NCI-H2107 treated with DMSO at 0.1 percent for 48 hours (cell line): ENCODE measurements around the gene PTGFR.

Source experiments
- DNase-seq: peaks from one replicate; lab custom pipeline; 2025; ENCODE audit not compliant: unreplicated experiment; lab: John Stamatoyannopoulos, UW

Gene PTGFR

GRCh38 chr1:78520216-78520615 lies 29.4 kb downstream of the PTGFR start:
- DNase-seq, result no peak

DNA sequence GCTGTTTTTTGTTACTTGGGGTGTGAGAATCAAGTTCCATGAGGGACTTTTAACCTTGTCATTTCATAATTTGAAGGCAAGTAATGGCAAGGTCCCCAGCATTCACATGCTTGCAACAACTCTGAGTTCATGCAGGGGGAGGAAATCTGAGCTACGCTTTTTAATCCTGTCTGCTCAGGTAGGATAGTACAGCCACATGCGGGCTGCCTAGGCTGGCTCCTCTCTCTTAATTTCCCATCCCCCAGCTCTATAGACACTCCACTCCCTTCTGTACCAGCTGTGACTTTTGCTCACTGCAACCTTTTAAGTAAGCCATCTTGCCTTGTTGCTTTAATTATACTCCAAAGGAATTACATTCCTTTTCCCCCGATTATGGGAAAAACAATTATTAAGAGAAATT lies 30.1 kb downstream of the PTGFR start:
- DNase-seq, result no peak

GRCh38 chr1:78522136-78522535 lies 31.4 kb downstream of the PTGFR start:
- DNase-seq, result no peak

- no peak for DNase-seq
These were observed 35.7 kb downstream of the PTGFR start for GRCh38 chr1:78526496-78526895.

DNA sequence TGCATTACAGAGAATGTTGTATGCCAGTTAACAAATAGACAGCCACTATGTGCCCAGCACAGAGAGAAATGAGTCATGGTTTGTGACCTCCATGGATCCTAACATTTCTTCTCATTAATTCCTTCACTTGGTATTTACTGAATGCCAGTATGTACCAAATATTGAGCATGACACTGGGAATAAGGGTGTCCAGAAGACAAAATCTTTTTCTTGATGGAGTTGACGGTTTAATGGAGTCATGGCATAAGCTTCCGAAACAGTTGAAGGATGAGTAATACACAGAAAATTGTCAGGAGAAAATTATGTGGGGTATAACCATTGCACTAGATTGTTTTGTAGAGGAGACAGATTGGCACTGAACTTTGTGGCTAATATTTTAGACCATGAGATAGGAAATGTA lies 36.9 kb downstream of the PTGFR start:
- no peak for DNase-seq

GRCh38 chr1:78533527-78533926 lies 42.8 kb downstream of the PTGFR start:
- DNase-seq, result no peak

- no peak for DNase-seq
These were observed 44.5 kb downstream of the PTGFR start for GRCh38 chr1:78535286-78535685.

GRCh38 chr1:78536427-78536826 lies 45.7 kb downstream of the PTGFR start:
- no peak for DNase-seq

GRCh38 chr1:78540048-78540447 lies 49.3 kb downstream of the PTGFR start:
- DNase-seq, result no peak

DNA sequence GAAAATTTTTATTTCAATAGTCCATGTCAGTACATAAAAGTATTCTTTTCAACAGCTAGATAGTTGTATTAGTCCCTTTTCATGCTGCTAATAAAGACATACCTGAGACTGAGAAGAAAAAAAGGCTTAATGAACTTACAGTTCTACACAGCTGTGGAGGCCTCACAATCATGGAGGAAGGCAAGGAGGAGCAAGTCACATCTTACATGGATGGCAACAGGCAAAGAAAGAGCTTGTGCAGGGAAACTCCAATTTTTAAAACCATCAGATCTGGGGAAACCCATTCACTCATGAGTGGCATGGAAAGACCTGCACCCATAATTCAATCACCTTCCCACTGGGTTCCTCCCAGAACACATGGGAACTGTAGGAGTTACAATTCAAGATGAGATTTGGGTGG lies 50.7 kb downstream of the PTGFR start:
- no peak for DNase-seq

DNA sequence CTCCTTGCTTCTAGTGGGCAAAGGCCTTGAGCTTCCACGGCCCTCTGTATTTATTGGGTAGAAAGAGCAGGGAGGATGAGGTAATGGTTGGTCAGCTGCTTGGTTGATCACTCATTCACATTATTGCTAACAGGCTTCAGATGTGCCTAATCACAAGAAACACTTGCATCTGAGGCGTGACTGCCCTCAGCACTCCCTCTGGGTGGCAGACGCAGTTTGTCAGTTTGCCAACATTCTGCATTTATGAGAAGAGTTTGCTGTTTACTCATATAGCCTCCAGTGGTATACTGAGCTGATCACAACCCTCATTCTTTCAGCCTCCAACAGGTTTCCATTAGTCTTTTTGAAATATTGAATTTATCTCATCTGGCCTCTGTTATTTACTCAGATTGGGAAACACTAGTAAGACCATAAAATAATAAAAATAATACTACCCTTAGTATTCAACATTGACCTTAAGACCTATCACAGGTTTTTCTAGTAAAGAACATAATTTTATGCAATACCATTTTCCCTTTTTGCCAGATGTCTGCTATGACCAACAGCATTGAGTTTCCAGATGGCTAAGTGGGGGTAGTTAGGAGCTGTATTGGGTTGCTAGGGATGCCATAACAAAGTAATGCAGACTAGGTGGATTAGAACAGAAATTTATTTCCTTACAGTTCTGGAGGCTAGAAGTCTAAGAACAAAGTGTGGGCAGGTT lies 53.3 kb downstream of the PTGFR start:
- DNase-seq, result no peak

- DNase-seq, result no peak
These were observed 56.3 kb downstream of the PTGFR start for GRCh38 chr1:78547081-78547480.

- DNase-seq, result no peak
These were observed 58.6 kb downstream of the PTGFR start for GRCh38 chr1:78549331-78549730.

DNA sequence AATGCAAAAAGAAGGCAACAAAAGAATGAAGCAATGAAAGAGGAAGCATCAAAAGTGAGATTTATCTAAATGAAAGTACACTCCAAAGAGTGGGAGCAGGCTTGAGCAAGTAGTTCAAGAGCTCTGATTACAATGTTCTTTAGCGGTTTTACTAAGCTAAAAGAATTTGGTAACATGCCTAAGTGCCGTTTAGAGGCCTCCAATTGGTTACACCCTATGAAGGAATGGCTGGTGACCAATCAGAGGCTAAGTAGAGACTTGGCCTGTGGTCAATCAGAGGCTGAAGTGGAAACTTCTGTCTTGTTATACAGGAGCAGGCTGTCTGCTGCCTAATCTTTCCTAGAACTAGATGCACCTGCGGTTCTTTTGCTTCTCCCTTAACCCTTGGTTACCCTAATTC lies 59.1 kb downstream of the PTGFR start:
- no peak for DNase-seq

DNA sequence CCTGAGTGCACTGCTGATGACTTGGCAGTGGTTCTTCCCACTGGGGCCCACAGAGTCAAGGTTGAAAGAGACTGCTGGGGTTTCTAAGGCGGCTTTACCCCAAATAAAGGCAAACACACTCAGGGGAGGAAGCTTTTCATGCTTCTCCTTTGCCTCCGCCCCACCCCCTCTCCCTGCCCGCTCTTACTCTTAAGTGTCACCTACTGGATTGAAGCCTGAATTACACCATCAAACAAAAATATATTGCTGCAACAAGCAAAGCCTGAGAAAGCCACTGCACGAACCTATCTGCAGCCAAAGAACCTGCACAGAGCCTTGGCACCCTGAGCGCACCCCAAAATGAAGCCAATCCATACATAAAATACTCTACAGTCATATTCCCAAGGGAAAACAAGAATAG lies 63.1 kb downstream of the PTGFR start:
- DNase-seq, result no peak

DNA sequence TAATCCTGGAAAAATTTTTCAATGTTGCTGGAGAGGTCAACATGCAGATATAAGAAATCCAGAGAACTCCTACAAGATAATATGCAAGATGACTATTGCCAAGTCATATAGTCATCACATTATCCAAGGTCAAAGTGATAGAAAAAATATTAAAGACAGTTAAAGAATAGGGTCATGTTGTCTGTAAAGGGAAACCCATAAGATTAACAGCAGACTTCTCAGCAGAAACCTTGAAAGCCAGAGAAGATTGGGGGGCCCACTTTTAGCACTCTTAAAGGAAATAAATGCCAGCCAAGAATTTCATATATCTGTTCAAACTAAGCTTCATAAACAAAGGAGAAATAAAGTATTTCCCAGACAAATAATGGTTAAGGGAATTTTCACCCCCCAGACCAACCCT lies 64.1 kb downstream of the PTGFR start:
- no peak for DNase-seq

DNA sequence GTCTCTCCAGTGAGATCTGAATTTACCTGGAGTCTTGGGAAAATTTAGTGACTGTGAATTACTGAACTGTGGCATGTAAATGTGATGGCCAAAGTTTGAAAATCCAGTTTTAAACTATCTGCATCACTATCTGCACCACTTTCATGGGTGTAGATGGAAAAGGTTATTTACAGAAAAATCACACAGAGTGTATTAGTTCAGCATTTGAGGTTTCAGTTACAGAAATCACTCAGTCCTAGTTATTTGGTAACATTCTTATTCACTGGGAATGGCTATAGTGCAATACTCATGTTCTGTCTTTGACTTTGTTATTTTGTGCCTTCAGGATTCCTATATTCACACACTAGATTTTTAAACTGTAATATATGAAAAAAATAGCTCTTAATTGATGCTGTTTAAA lies 68.9 kb downstream of the PTGFR start:
- no peak for DNase-seq

GRCh38 chr1:78560811-78561210 lies 70.0 kb downstream of the PTGFR start:
- no peak for DNase-seq

- no peak for DNase-seq
These were observed 71.1 kb downstream of the PTGFR start for GRCh38 chr1:78561856-78562255.

GRCh38 chr1:78565393-78565792 lies 74.6 kb downstream of the PTGFR start:
- DNase-seq, result no peak

DNA sequence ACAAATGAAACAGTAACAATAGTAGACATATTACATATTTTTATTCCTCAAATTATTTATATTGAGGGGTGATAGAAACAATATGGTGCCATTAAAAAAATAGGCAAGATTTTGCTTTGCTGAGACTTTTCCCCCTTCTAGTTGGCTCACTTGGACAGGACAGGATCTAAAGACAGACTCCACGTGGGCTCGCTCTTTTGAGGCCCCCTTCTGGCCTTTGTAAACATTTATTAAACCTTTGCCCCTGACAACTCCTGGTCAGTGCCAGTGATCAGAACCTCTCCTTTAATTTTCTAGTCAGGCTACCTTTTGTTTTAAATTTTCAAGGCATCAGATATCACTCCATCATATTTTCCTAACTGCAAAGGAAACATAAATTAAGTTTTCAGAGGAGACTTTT lies 79.8 kb downstream of the PTGFR start:
- no peak for DNase-seq

- no peak for DNase-seq
These were observed 86.7 kb downstream of the PTGFR start for GRCh38 chr1:78577257-78578100.

DNA sequence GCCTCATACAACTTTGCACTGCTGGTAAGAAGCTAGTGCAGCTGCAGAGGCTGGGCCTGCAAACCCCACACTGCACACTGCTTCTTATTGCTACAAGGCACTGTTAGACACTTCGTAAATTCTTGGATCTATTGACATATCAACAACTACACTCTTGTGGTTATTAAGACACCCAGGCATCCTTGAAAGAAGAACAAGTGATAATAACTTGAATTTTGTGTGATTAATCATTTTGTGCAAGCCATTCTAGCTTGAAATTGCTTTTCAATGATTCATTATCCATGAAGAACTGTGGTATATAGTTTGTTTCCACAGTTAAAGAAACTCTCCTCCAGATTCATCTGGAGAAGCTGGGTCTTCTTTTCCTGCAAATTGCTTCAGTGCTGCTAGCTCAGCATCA lies 95.8 kb downstream of the PTGFR start:
- DNase-seq, result no peak
